Measurements from ENCODE around the gene C10orf62. TPM values are rescaled to one million over a fixed set of nuclear protein-coding genes. Genes with fewer than 3 reads are reported as not detected.

Gene C10orf62
- polyA plus RNA-seq, 2 donors: 0.10 TPM; not detected in 1

DNA sequence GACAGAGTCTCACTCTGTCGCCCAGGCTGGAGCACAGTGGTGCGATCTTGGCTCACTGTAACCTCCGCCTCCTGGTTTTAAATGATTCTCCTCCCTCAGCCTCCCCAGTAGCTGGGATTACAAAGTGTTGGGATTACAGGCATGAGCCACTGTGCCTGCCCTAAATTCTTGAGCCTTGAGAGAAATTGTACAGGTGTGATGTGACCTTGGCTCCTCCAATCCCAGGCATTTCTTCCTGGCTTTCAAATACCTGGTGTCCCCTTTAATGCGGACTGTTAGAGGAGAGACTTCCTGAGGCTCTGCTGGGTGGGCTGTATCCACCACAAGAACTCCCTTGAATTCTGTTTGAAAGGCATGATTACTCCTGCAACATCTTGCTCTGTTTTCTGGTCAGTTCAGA is 28.8 kb downstream of the C10orf62 start:
- Histone ChIP-seq H3K27ac (ENCODE audit: low read depth in 2 of 2, low read length in 1 of 2) (no peak overlapping the region), H3K4me3 (ENCODE audit: low read depth in 1 of 2, low read length in 2 of 2) (no peak overlapping the region), H3K27me3 (ENCODE audit: control insufficient read depth in 1 of 2, insufficient read depth in 2 of 2, low read length in 2 of 2) (no peaks in the 10 kb centered on the region), H3K4me1 (ENCODE audit: control insufficient read depth in 2 of 2, insufficient read depth in 2 of 2, low read length in 1 of 2) (no peaks in the 10 kb centered on the region), H3K9me3 (ENCODE audit: control insufficient read depth in 2 of 2, insufficient read depth in 1 of 2, low read depth in 1 of 2, low read length in 1 of 2) (no peaks in the 10 kb centered on the region), H3K36me3 (ENCODE audit: control insufficient read depth in 2 of 2, insufficient read depth in 2 of 2, low read length in 1 of 2) (no peaks in the 10 kb centered on the region)
- WGBS, 2 donors: 81 to 95% methylated on average over 4 of the region's 4 CpGs

DNA sequence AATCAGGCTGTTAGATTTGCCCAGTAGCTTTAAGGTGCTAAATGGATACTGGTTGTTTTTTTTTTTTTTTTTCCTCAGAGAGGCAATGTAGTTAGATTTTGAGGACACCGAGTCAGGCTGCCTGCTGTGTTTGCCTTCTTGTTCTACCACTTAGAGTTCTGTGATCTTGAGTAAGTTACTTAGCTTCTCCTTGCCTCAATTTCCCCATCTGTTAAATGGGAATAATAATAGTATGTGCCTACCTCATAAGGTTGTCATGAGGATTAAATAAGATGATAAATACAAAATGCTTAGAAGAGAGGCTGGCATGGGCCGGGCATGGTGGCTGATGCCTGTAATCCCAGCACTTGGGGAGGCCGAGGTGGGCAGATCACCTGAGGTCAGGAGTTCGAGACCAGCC is 29.2 kb downstream of the C10orf62 start:
- no peak overlapping the region for H3K4me3 ChIP-seq (ENCODE audit: low read depth in 1 of 2, low read length in 2 of 2)
- H3K36me3 ChIP-seq (ENCODE audit: control insufficient read depth in 2 of 2, insufficient read depth in 2 of 2, low read length in 1 of 2): no peaks in the 10 kb centered on the region
- H3K27me3 ChIP-seq (ENCODE audit: control insufficient read depth in 1 of 2, insufficient read depth in 2 of 2, low read length in 2 of 2): no peaks in the 10 kb centered on the region
- H3K27ac ChIP-seq (ENCODE audit: low read depth in 2 of 2, low read length in 1 of 2): no peak overlapping the region
- WGBS, 2 donors: 97% methylated on average over 4 of the region's 4 CpGs
- H3K9me3 ChIP-seq (ENCODE audit: control insufficient read depth in 2 of 2, insufficient read depth in 1 of 2, low read depth in 1 of 2, low read length in 1 of 2): no peaks in the 10 kb centered on the region
- no peaks in the 10 kb centered on the region for H3K4me1 ChIP-seq (ENCODE audit: control insufficient read depth in 2 of 2, insufficient read depth in 2 of 2, low read length in 1 of 2)

DNA sequence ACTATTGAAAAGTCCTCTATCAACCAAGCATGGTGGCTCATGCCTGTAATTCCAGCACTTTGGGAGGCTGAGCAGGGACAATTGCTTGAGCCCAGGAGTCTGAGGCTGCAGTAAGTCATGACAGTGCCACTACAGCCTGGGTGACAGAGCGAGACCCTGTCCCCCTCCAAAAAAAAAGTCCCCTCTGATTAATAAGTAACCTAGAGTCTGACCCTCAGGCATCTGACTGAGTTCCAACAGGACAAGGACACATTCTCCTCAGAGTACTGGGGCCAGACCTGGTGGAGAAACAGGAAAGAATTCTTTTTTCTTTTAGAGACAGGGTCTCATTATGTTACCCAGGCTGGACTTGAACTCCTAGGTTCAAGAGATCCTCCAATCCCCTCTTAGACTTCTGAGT is 33.8 kb downstream of the C10orf62 start:
- Histone ChIP-seq H3K27ac (ENCODE audit: low read depth in 2 of 2, low read length in 1 of 2) (no peak overlapping the region), H3K4me3 (ENCODE audit: low read depth in 1 of 2, low read length in 2 of 2) (no peak overlapping the region), H3K4me1 (ENCODE audit: control insufficient read depth in 2 of 2, insufficient read depth in 2 of 2, low read length in 1 of 2) (no peaks in the 10 kb centered on the region), H3K27me3 (ENCODE audit: control insufficient read depth in 1 of 2, insufficient read depth in 2 of 2, low read length in 2 of 2) (no peaks in the 10 kb centered on the region), H3K9me3 (ENCODE audit: control insufficient read depth in 2 of 2, insufficient read depth in 1 of 2, low read depth in 1 of 2, low read length in 1 of 2) (no peaks in the 10 kb centered on the region), H3K36me3 (ENCODE audit: control insufficient read depth in 2 of 2, insufficient read depth in 2 of 2, low read length in 1 of 2) (no peaks in the 10 kb centered on the region)
- WGBS, 2 donors: 78 to 96% methylated on average over 1 of the region's 1 CpG

DNA sequence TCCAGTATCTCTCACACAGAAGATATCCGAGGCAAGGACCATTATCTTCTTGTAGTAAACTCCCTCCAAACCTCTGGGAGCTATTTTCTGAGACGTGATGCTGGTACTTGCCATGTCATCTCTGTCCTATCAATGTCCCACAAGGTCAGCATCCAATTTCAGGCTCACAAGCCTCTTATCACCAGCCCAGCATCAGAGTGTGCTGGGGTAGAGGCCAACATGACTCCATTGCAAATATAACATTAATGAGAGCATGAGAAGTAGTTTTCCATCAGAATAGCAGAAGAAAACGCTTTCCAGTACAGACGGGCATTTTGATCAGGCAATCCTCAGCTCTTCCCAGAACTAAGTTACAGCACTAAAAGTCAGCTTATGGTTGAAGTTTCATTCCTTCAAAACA is 38.2 kb downstream of the C10orf62 start:
- Histone ChIP-seq H3K9me3 (ENCODE audit: control insufficient read depth in 2 of 2, insufficient read depth in 1 of 2, low read depth in 1 of 2, low read length in 1 of 2) (no peaks in the 10 kb centered on the region), H3K4me1 (ENCODE audit: control insufficient read depth in 2 of 2, insufficient read depth in 2 of 2, low read length in 1 of 2) (no peaks in the 10 kb centered on the region), H3K4me3 (ENCODE audit: low read depth in 1 of 2, low read length in 2 of 2) (no peak overlapping the region), H3K27ac (ENCODE audit: low read depth in 2 of 2, low read length in 1 of 2) (no peak overlapping the region), H3K27me3 (ENCODE audit: control insufficient read depth in 1 of 2, insufficient read depth in 2 of 2, low read length in 2 of 2) (no peaks in the 10 kb centered on the region), H3K36me3 (ENCODE audit: control insufficient read depth in 2 of 2, insufficient read depth in 2 of 2, low read length in 1 of 2) (no peaks in the 10 kb centered on the region)
- WGBS, 2 donors: 55 to 67% methylated on average over 4 of the region's 4 CpGs

DNA sequence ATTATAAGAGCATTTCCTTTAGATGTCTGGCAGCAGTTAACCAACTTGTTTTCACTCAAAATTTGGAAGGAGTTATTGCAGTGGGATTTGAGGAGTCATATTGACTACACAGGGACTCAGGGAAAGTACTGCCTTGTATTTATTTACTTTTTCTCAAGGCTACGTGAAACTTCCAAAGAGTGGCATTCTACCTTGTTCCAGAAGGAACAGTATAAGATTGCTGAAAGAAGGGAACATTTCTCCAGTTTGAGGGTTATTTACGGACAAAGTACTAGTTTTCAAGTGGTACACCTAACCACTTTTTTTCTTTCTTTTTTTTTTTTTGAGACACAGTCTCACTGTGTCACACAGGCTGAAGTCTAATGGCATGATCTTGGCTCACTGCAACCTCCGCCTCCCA is 38.7 kb downstream of the C10orf62 start:
- 71 to 78% methylated on average over 3 of the region's 3 CpGs for WGBS, 2 donors
- Histone ChIP-seq H3K27me3 (ENCODE audit: control insufficient read depth in 1 of 2, insufficient read depth in 2 of 2, low read length in 2 of 2) (no peaks in the 10 kb centered on the region), H3K27ac (ENCODE audit: low read depth in 2 of 2, low read length in 1 of 2) (no peak overlapping the region), H3K36me3 (ENCODE audit: control insufficient read depth in 2 of 2, insufficient read depth in 2 of 2, low read length in 1 of 2) (no peaks in the 10 kb centered on the region), H3K9me3 (ENCODE audit: control insufficient read depth in 2 of 2, insufficient read depth in 1 of 2, low read depth in 1 of 2, low read length in 1 of 2) (no peaks in the 10 kb centered on the region), H3K4me3 (ENCODE audit: low read depth in 1 of 2, low read length in 2 of 2) (no peak overlapping the region), H3K4me1 (ENCODE audit: control insufficient read depth in 2 of 2, insufficient read depth in 2 of 2, low read length in 1 of 2) (peaks cover 0 to 2% of the 10 kb centered on the region in 2 donors)

DNA sequence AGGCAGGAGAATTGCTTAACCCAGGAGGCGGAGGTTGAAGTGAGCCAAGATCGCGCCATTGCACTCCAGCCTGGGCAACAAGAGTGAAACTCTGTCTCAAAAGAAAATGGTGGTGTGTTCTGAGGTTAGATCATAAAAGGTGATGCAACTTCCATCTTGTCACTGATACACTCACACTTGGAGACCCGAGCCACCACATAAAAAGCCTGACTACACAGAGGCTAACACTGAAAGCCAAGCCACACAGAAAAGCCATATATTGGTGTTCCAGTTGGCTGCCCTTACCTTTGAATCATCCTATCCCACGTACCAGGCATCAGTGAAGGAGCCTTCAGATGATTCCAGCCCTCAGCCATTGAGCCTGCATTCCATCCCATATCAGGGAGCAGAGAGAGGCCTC is 39.8 kb downstream of the C10orf62 start:
- Histone ChIP-seq H3K27ac (ENCODE audit: low read depth in 2 of 2, low read length in 1 of 2) (no peak overlapping the region), H3K4me1 (ENCODE audit: control insufficient read depth in 2 of 2, insufficient read depth in 2 of 2, low read length in 1 of 2) (peaks cover 0 to 2% of the 10 kb centered on the region in 2 donors), H3K4me3 (ENCODE audit: low read depth in 1 of 2, low read length in 2 of 2) (no peak overlapping the region), H3K9me3 (ENCODE audit: control insufficient read depth in 2 of 2, insufficient read depth in 1 of 2, low read depth in 1 of 2, low read length in 1 of 2) (no peaks in the 10 kb centered on the region), H3K36me3 (ENCODE audit: control insufficient read depth in 2 of 2, insufficient read depth in 2 of 2, low read length in 1 of 2) (no peaks in the 10 kb centered on the region), H3K27me3 (ENCODE audit: control insufficient read depth in 1 of 2, insufficient read depth in 2 of 2, low read length in 2 of 2) (no peaks in the 10 kb centered on the region)
- 94 to 95% methylated on average over 5 of the region's 5 CpGs for WGBS, 2 donors

DNA sequence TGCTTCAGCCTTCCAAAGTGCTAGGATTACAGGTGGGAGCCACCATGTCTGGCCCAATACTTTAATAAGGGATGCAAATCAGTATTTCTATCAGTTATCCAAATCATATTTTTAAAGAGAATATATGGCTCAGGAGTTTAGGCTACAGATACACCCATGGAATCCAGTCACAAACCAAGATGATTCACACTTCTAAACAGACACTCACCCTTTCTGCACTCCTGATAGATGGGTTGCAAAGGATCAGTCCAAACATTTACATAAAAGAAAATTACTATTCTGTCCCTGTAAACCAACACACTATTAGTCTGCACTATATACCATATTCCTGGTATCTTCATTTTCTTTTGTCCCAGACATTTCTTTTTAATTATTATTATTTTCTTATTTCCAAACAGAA is 41.6 kb downstream of the C10orf62 start:
- no peak overlapping the region for H3K27ac ChIP-seq (ENCODE audit: low read depth in 2 of 2, low read length in 1 of 2)
- H3K4me3 ChIP-seq (ENCODE audit: low read depth in 1 of 2, low read length in 2 of 2): no peak overlapping the region

DNA sequence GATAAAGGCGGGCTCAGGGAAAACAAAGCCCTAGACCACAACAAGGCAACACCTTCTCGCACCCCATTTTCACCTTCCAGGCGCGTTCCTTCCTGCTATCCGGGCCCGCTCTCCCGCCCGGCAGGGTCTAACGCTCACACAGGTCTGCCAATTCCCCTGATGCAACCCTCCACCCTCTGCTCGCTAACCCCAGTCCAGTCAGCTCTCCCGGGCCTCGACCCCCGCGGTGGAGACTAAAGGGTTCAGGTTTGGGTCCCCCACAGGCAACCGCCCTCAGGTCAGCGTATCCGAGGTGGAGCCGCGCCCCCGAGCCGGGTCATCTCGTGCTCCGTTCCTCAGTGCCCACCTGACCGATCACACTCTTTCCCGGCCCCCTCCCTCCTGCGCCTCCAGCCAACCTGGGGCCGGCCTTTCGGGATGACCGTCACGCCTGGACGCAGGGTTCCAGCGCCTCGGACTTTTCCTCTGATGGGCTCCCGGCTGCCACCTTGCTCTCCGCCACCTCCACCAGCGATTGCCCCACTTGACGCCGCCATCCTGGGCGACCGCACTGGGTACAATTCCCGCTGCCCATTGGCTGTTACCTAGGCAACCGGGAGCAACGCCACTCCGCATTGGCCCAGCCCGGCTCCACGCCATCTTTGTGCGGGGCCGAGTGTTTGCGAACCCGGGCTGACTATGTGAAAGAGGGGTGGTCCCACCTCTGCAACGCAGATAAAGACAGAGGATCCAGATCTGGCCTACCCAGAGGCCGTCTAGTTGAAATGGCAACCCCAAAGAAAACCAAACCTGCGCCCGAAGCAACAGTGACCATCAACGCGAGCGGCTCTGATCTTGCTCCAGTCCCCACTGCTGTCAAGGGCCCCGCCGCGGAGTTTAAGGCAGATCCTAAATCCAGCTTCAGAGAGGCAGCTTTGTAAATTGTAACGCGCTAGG is 43.7 kb downstream of the C10orf62 start, which contains the start of gene MORN4:
Gene MORN4 (minus strand): TSS at position 552 of the 936 bp plus-strand sequence. CDS start 13,847 bp downstream, outside the sequence.
- H3K27ac ChIP-seq (ENCODE audit: low read depth in 2 of 2, low read length in 1 of 2): peak within 1 kb of the TSS in 1 of 2 donors; percentile 20
- no peaks in the 10 kb centered on the region for H3K27me3 ChIP-seq (ENCODE audit: control insufficient read depth in 1 of 2, insufficient read depth in 2 of 2, low read length in 2 of 2)
- 3% methylated on average over 62 of the region's 62 CpGs for WGBS, 2 donors
- peaks cover 0 to 2% of the 10 kb centered on the region in 2 donors for H3K4me1 ChIP-seq (ENCODE audit: control insufficient read depth in 2 of 2, insufficient read depth in 2 of 2, low read length in 1 of 2)
- H3K9me3 ChIP-seq (ENCODE audit: control insufficient read depth in 2 of 2, insufficient read depth in 1 of 2, low read depth in 1 of 2, low read length in 1 of 2): no peaks in the 10 kb centered on the region
- H3K36me3 ChIP-seq (ENCODE audit: control insufficient read depth in 2 of 2, insufficient read depth in 2 of 2, low read length in 1 of 2): no peaks in the 10 kb centered on the region
- H3K4me3 ChIP-seq (ENCODE audit: low read depth in 1 of 2, low read length in 2 of 2): peak within 1 kb of the TSS; percentile 79 to 82

More for the DNA sequence above, 41.6 kb downstream of the C10orf62 start:
- Histone ChIP-seq H3K9me3 (ENCODE audit: control insufficient read depth in 2 of 2, insufficient read depth in 1 of 2, low read depth in 1 of 2, low read length in 1 of 2) (no peaks in the 10 kb centered on the region), H3K4me1 (ENCODE audit: control insufficient read depth in 2 of 2, insufficient read depth in 2 of 2, low read length in 1 of 2) (peaks cover 0 to 2% of the 10 kb centered on the region in 2 donors), H3K27me3 (ENCODE audit: control insufficient read depth in 1 of 2, insufficient read depth in 2 of 2, low read length in 2 of 2) (no peaks in the 10 kb centered on the region), H3K36me3 (ENCODE audit: control insufficient read depth in 2 of 2, insufficient read depth in 2 of 2, low read length in 1 of 2) (no peaks in the 10 kb centered on the region)

DNA sequence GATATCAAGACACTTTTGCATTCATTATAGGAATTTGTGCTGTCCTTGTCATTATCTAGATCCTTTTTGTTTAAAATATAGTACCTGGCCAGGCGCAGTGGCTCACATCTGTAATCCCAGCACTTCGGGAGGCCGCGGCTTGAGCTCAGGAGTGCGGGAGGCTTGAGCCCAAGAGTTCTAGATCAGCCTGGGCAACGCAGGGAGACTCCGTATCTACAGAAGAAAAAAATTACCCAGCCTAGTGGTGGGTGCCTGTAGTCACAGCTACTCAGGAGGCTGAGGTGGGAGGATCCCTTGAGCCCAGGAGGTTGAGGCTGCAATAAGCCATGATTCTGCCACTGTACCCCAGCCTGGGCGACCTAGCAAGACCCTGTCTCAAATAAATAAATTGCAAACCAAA is 44.4 kb downstream of the C10orf62 start:
- Histone ChIP-seq H3K4me3 (ENCODE audit: low read depth in 1 of 2, low read length in 2 of 2) (peak overlapping the region in 1 of 2 donors; percentile 82), H3K27me3 (ENCODE audit: control insufficient read depth in 1 of 2, insufficient read depth in 2 of 2, low read length in 2 of 2) (no peaks in the 10 kb centered on the region), H3K27ac (ENCODE audit: low read depth in 2 of 2, low read length in 1 of 2) (no peak overlapping the region), H3K9me3 (ENCODE audit: control insufficient read depth in 2 of 2, insufficient read depth in 1 of 2, low read depth in 1 of 2, low read length in 1 of 2) (no peaks in the 10 kb centered on the region), H3K4me1 (ENCODE audit: control insufficient read depth in 2 of 2, insufficient read depth in 2 of 2, low read length in 1 of 2) (peaks cover 0 to 2% of the 10 kb centered on the region in 2 donors), H3K36me3 (ENCODE audit: control insufficient read depth in 2 of 2, insufficient read depth in 2 of 2, low read length in 1 of 2) (no peaks in the 10 kb centered on the region)
- WGBS, 2 donors: 70 to 76% methylated on average over 8 of the region's 8 CpGs

DNA sequence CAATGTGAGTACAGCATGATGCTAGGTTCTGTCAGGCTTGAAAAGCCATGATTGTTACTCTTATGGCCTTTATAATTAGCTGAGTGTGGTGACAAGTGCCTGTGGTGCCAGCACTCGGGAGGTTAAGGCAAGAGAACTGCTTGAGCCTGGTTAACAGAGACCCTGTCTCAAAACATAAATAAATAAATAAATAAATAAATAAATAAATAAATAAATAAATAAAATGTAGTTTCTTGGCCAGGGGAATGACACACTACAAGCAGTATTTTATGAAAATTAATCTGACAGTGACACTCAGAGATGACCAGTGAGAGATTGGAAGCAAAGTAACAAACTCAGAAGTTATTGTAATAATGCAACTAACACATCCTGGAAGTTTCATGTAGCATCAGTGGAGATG is 46.1 kb downstream of the C10orf62 start:
- WGBS, 2 donors: 92 to 96% methylated on average over 1 of the region's 1 CpG
- Histone ChIP-seq H3K4me1 (ENCODE audit: control insufficient read depth in 2 of 2, insufficient read depth in 2 of 2, low read length in 1 of 2) (peaks cover 0 to 2% of the 10 kb centered on the region in 2 donors), H3K27ac (ENCODE audit: low read depth in 2 of 2, low read length in 1 of 2) (no peak overlapping the region), H3K36me3 (ENCODE audit: control insufficient read depth in 2 of 2, insufficient read depth in 2 of 2, low read length in 1 of 2) (no peaks in the 10 kb centered on the region), H3K27me3 (ENCODE audit: control insufficient read depth in 1 of 2, insufficient read depth in 2 of 2, low read length in 2 of 2) (no peaks in the 10 kb centered on the region), H3K9me3 (ENCODE audit: control insufficient read depth in 2 of 2, insufficient read depth in 1 of 2, low read depth in 1 of 2, low read length in 1 of 2) (no peaks in the 10 kb centered on the region), H3K4me3 (ENCODE audit: low read depth in 1 of 2, low read length in 2 of 2) (no peak overlapping the region)
